ENCODE measurements around the gene SLC24A3.

DNA sequence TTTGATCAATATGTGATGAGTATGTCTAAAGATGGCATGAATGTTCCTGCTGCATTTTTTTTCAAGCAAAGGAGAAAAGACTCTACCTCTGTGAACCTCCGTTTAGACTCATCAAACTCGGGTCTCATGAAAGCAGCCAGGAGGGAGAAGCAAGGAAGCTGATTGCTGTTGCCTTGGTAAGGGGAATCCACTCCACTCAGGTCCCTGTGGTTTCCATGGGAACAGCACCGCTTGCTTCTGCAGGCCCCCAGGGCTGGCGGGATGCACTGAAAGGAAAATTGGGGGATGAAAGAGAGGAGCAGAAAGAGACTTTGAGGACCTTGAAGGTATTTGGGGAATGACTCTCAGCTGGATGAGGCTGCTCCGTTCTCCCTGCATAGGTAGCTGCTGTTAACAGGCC, 296.0 kb downstream of the SLC24A3 start:
- no peak for TF ChIP-seq HDGF (IDR thresholded peaks at IDR 0.05; ENCODE audit: borderline replicate concordance)
- no peak for TF ChIP-seq ARNT (IDR thresholded peaks at IDR 0.05)
- no peak for TF ChIP-seq ELF4 (IDR thresholded peaks at IDR 0.05)
- TF ChIP-seq FOXM1 (IDR thresholded peaks at IDR 0.05; ENCODE audit: borderline replicate concordance) = no peak
- TF ChIP-seq BHLHE40 (IDR thresholded peaks at IDR 0.05; ENCODE audit: borderline replicate concordance) = no peak
- TF ChIP-seq SP1 (IDR thresholded peaks at IDR 0.05) = no peak
- no peak for TF ChIP-seq FOXA1 (IDR thresholded peaks at IDR 0.05)
- no peak for TF ChIP-seq SUZ12 (IDR thresholded peaks at IDR 0.05)
- TF ChIP-seq TARDBP (IDR thresholded peaks at IDR 0.05) = no peak
- no peak for TF ChIP-seq LEF1 (IDR thresholded peaks at IDR 0.05; ENCODE audit: borderline replicate concordance)
